Heart right ventricle (tissue), 16 donors: Measurements from ENCODE around the gene LMNTD2. TPM values are rescaled to one million over a fixed set of nuclear protein-coding genes. Genes with fewer than 3 reads are reported as not detected.

Experiments used
- ATAC-seq, 8 donors: fragments of 200-7000 bp; cut with Tn5 transposase; one replicate each; pipeline ENCODE4 v1.9.1; 2020; ENCODE audit warnings: mild to moderate bottlenecking in 8 of 8, moderate library complexity in 8 of 8, moderate number of reproducible peaks in 1 of 8
- DNase-seq, 2 donors: peaks; one replicate each; pipeline ENCODE4 v3.0.0-alpha.2; 2020
- H3K27ac ChIP-seq, 10 donors: fragments of 200-600 bp; sonication (generic) in 2 of 10; one replicate each; pipeline versions ENCODE4 v1.5.0 to v1.8.0; 2020 to 2022; ENCODE audit warnings: mild to moderate bottlenecking in 3 of 10
- H3K27me3 ChIP-seq, 7 donors: fragments of 200-600 bp; one replicate each; pipeline ENCODE4 v1.8.0; 2021 to 2022; ENCODE audit warnings: mild to moderate bottlenecking in 2 of 7
- H3K36me3 ChIP-seq, 9 donors: fragments of 200-600 bp; sonication (generic) in 1 of 9; one replicate each; pipeline versions ENCODE4 v1.5.0 to v1.8.0; 2020 to 2022; ENCODE audit warnings: mild to moderate bottlenecking in 2 of 9
- H3K4me1 ChIP-seq, 9 donors: fragments of 200-600 bp; sonication (generic) in 1 of 9; one replicate each; pipeline versions ENCODE4 v1.5.0 to v1.8.0; 2020 to 2022; ENCODE audit warnings: mild to moderate bottlenecking in 4 of 9
- H3K4me3 ChIP-seq, 10 donors: fragments of 200-600 bp; sonication (generic) in 2 of 10; one replicate each; pipeline versions ENCODE4 v1.5.0 to v1.8.0; 2020 to 2022; ENCODE audit warnings: mild to moderate bottlenecking in 7 of 10, moderate library complexity in 2 of 10
- H3K9me3 ChIP-seq, 11 donors: fragments of 200-600 bp in 10 of 11; sonication (generic) in 2 of 11; one replicate each; pipeline versions ENCODE4 v1.5.0 to v1.8.0; 2013 to 2022; ENCODE audit warnings: mild to moderate bottlenecking in 2 of 11, control low read depth in 1 of 11, moderate library complexity in 1 of 11
- CTCF ChIP-seq, 9 donors: fragments of 200-600 bp; sonication (generic) in 2 of 9; IDR thresholded peaks; one replicate each; pipeline versions ENCODE4 v1.5.0 to v1.8.0; 2021 to 2022; ENCODE audit warnings: antibody characterized with exemption in 9 of 9, mild to moderate bottlenecking in 5 of 9, moderate library complexity in 1 of 9
- whole genome bisulfite sequencing, 2 donors: extraction: QIAGEN DNeasy Blood & Tissue Kit; methylation state at CpG; one replicate each; pipeline ENCODE4 v1.1.7; 2013; ENCODE audit warnings: inconsistent platforms in 1 of 2; 5-methylcytosine and 5-hydroxymethylcytosine counted together
- intact Hi-C, 10 donors: fragments of 100-400 bp; cut with DNase I; formaldehyde crosslinking; loops; one replicate each; pipeline versions ENCODE4 v1.11.1 to v1.14.2; 2022
- polyA plus RNA-seq, 2 donors: library from polyadenylated mRNA; stranded (reverse); fragments of 200-250 nt; gene quantifications; one replicate each; pipeline ENCODE4 v1.2.3, GENCODE V29; 2013
- total RNA-seq, 10 donors: library from RNA; stranded (reverse); fragmentation: NEBNext Ultra II Directional in 3 of 10; extraction: Animal tissue kit (Norgen Biotek cat#: 25700) in 3 of 10; gene quantifications; one replicate each; pipeline versions ENCODE4 v1.2.1 to v1.2.4, GENCODE V29; 2021 to 2023
- donor health status: Arrhythmogenic right ventricular cardiomyopathy.
- donor health status: ischemic (EF 13 %, LVEDD 7.1; RV severe dilation, severe dysfunction).
- donor health status: healthy with polysubstance abuse.
- donor health status: DM: no; HTN: yes; CAD: no.
- donor health status: DM: no; HTN: no; CAD: no.
- donor health status: ischemic (EF 25% LVEDD 6.9; RV normal size, moderate dysfunction).
- donor health status: ischemic (EF 25% LVEDD 5.7; RV mildly dilated, moderate dysfunction).
- donor health status: healthy.
- donor health status: DM: yes; HTN: yes; CAD: no.
- donor health status: Ischemic cardiomyopathy.
- donor health status: ischemic (EF 35%, LVEDD 5.7; RV mildly dilated, moderate dysfunction).
- donor health status: nonischemic (EF 11% LVEDD 7.7; RV severe dilation, severe dysfunction).
- donor health status: DM: yes; HTN: yes; CAD: no.
- donor health status: PGD.
- donor health status: ischemic (EF 29% LVEDD 5.4; RV normal size, mild dysfunction).
- donor health status: nonischemic (EF 23%, LVEDD 6.1; RV moderate dilation, normal function).

LMNTD2 gene
- total and polyA plus RNA-seq, 12 donors, result 0.30 to 1.4 (median 0.45) TPM; not detected in 2

- ATAC-seq (no peak), DNase-seq (no peak)
- intact Hi-C loops, result loop anchor here in 9 of 10 donors (1.0 to 5.0 kb wide), 5 partner anchors 166 to 173 kb away; no protein-coding TSS in a partner anchor
- Histone ChIP-seq H3K4me3 (peak overlapping the region in 3 of 10 donors; percentile 12 to 44 (median 22)), H3K9me3 (no peaks in the 10 kb centered on the region), H3K36me3 (no peaks in the 10 kb centered on the region), H3K27ac (no peak overlapping the region), H3K4me1 (peaks cover 8 to 26% (median 21%) of the 10 kb centered on the region in 9 donors), H3K27me3 (peaks cover 31 to 90% (median 73%) of the 10 kb centered on the region in 7 donors)
- TF ChIP-seq CTCF (IDR thresholded peaks at IDR 0.05), result no peak
- 5% methylated on average over 87 to 104 of the region's 104 CpGs for WGBS, 2 donors
Observed at GRCh38 chr11:555780-556661, 4.5 kb downstream of the LMNTD2 start.

DNA sequence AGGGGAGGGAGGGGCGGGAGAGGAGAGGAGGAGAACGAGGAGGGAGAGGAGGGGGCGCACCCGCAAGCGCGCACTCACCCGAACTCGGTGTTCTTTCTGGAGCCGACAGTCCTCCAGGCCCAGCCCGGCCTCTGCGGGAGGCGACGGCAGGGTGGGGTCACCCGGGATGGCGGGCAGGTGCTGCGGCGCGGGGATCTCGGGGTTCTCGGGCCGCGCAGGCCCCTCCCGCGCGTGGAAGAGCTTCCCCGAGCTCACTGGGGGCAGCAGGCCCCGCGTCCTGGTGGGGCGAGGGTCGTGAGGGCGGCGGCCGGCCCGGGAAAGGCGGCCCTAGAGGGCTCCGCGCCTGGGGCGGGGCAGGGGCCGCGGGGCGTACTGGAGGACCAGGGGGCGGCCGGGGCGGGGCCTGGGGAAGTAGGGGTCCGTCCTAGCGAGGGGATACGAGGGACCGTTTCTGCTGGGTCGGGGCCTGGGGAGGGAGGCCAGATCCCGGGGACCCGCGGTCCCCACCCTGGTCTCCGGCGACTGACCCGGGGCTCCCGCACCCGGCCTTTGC lies 5.2 kb downstream of the LMNTD2 start:
- intact Hi-C loops, result loop anchor here in 9 of 10 donors (1.0 to 5.0 kb wide), 5 partner anchors 167 to 173 kb away; no protein-coding TSS in a partner anchor
- Histone ChIP-seq H3K4me1 (peaks cover 7 to 23% (median 18%) of the 10 kb centered on the region in 9 donors), H3K4me3 (peak overlapping the region in 5 of 10 donors; percentile 12 to 44 (median 25)), H3K27ac (no peak overlapping the region), H3K36me3 (no peaks in the 10 kb centered on the region), H3K9me3 (no peaks in the 10 kb centered on the region), H3K27me3 (peaks cover 31 to 96% (median 77%) of the 10 kb centered on the region in 7 donors)
- TF ChIP-seq CTCF (IDR thresholded peaks at IDR 0.05), result no peak
- ATAC-seq (no peak), DNase-seq (no peak)
- WGBS, 2 donors, result 2% methylated on average over 42 to 56 of the region's 57 CpGs

GRCh38 chr11:554428-555226 lies 5.9 kb downstream of the LMNTD2 start:
- Histone ChIP-seq H3K4me3 (peak overlapping the region in 7 of 10 donors; percentile 11 to 44 (median 28)), H3K27me3 (peaks cover 31 to 94% (median 77%) of the 10 kb centered on the region in 7 donors), H3K9me3 (no peaks in the 10 kb centered on the region), H3K27ac (no peak overlapping the region), H3K36me3 (no peaks in the 10 kb centered on the region), H3K4me1 (peaks cover 3 to 18% (median 13%) of the 10 kb centered on the region in 9 donors)
- peak in 7 of 8 donors; percentile 37 to 67 (median 57) for ATAC-seq
- TF ChIP-seq CTCF (IDR thresholded peaks at IDR 0.05), result peak; percentile 21 to 68 (median 53)
- 10 to 13% methylated on average over 43 to 53 of the region's 60 CpGs for WGBS, 2 donors
- intact Hi-C loops, result loop anchor here (1.0 to 5.0 kb wide), 5 partner anchors 168 to 174 kb away; no protein-coding TSS in a partner anchor
- DNase-seq, result peak in 1 of 2 donors; percentile 64

GRCh38 chr11:553988-554340 lies 6.6 kb downstream of the LMNTD2 start:
- Histone ChIP-seq H3K36me3 (no peaks in the 10 kb centered on the region), H3K9me3 (no peaks in the 10 kb centered on the region), H3K4me1 (peaks cover 3 to 18% (median 13%) of the 10 kb centered on the region in 9 donors), H3K27ac (no peak overlapping the region), H3K27me3 (peaks cover 31 to 89% (median 72%) of the 10 kb centered on the region in 7 donors), H3K4me3 (no peak overlapping the region)
- ATAC-seq (no peak), DNase-seq (no peak)
- TF ChIP-seq CTCF (IDR thresholded peaks at IDR 0.05), result no peak
- intact Hi-C loops, result loop anchor here in 4 of 10 donors (2.0 to 5.0 kb wide), 3 partner anchors 168 to 175 kb away; no protein-coding TSS in a partner anchor
- 51 to 65% methylated on average over 9 to 11 of the region's 11 CpGs for WGBS, 2 donors
